ENCODE measurements around the gene KIRREL3. TPM values are rescaled to one million over a fixed set of nuclear protein-coding genes. Genes with fewer than 3 reads are reported as not detected.

Gene KIRREL3
- total RNA-seq, 3 donors from 2014 or later = 0.32 to 0.33 TPM; not detected in 1

- TF ChIP-seq POLR2A (IDR thresholded peaks at IDR 0.05) = no peak
- TF ChIP-seq POLR2AphosphoS5 (IDR thresholded peaks at IDR 0.05) = peak in 1 of 3 donors; percentile 37
- Histone ChIP-seq H3K27ac (peak overlapping the region; percentile 59 to 66), H3K4me3 (peak overlapping the region; percentile 25 to 53 (median 28)), H3K4me1 (no peaks in the 10 kb centered on the region), H3K9me3 (no peaks in the 10 kb centered on the region), H3K36me3 (no peaks in the 10 kb centered on the region), H3K27me3 (no peaks in the 10 kb centered on the region)
- peak in 1 of 2 donors; percentile 39 for DNase-seq (ENCODE audit: low spot score in 2 of 2)
- intact Hi-C loops (cut with DNase I; ENCODE audit: low total_unique reads) = no loop called here
Observed at GRCh38 chr11:126585774-126586491, 414.6 kb downstream of the KIRREL3 start.

- Histone ChIP-seq H3K27me3 (no peaks in the 10 kb centered on the region), H3K9me3 (no peaks in the 10 kb centered on the region), H3K27ac (peak overlapping the region; percentile 59 to 66), H3K36me3 (no peaks in the 10 kb centered on the region), H3K4me1 (no peaks in the 10 kb centered on the region), H3K4me3 (peak overlapping the region; percentile 25 to 53 (median 28))
- intact Hi-C loops (cut with DNase I; ENCODE audit: low total_unique reads) = no loop called here
- DNase-seq (ENCODE audit: low spot score in 2 of 2) = no peak
- TF ChIP-seq CTCF (IDR thresholded peaks at IDR 0.05) (no peak), POLR2AphosphoS5 (IDR thresholded peaks at IDR 0.05) (no peak), POLR2A (IDR thresholded peaks at IDR 0.05) (no peak)
Observed at GRCh38 chr11:126585388-126585773, 415.2 kb downstream of the KIRREL3 start.

GRCh38 chr11:126583594-126584427, 416.8 kb downstream of the KIRREL3 start:
- intact Hi-C loops (cut with DNase I; ENCODE audit: low total_unique reads) = no loop called here
- TF ChIP-seq POLR2A (IDR thresholded peaks at IDR 0.05) (no peak), POLR2AphosphoS5 (IDR thresholded peaks at IDR 0.05) (no peak), CTCF (IDR thresholded peaks at IDR 0.05) (no peak)
- Histone ChIP-seq H3K4me3 (no peak overlapping the region), H3K9me3 (no peaks in the 10 kb centered on the region), H3K27me3 (no peaks in the 10 kb centered on the region), H3K27ac (no peak overlapping the region), H3K36me3 (no peaks in the 10 kb centered on the region), H3K4me1 (no peaks in the 10 kb centered on the region)
- no peak for DNase-seq (ENCODE audit: low spot score in 2 of 2)

- Histone ChIP-seq H3K4me1 (no peaks in the 10 kb centered on the region), H3K9me3 (no peaks in the 10 kb centered on the region), H3K27ac (no peak overlapping the region), H3K27me3 (no peaks in the 10 kb centered on the region), H3K36me3 (no peaks in the 10 kb centered on the region), H3K4me3 (no peak overlapping the region)
- no peak for DNase-seq (ENCODE audit: low spot score in 2 of 2)
- TF ChIP-seq POLR2A (IDR thresholded peaks at IDR 0.05) = no peak
- TF ChIP-seq POLR2AphosphoS5 (IDR thresholded peaks at IDR 0.05) = no peak
- TF ChIP-seq CTCF (IDR thresholded peaks at IDR 0.05) = no peak
- intact Hi-C loops (cut with DNase I; ENCODE audit: low total_unique reads) = no loop called here
Observed at GRCh38 chr11:126583101-126583500, 417.5 kb downstream of the KIRREL3 start.

- H3K9me3 ChIP-seq = no peaks in the 10 kb centered on the region
- H3K4me3 ChIP-seq = no peak overlapping the region
- DNase-seq (ENCODE audit: low spot score in 2 of 2) = no peak
- intact Hi-C loops (cut with DNase I; ENCODE audit: low total_unique reads) = no loop called here
- no peak overlapping the region for H3K27ac ChIP-seq
- H3K4me1 ChIP-seq = no peaks in the 10 kb centered on the region
- no peaks in the 10 kb centered on the region for H3K36me3 ChIP-seq
- H3K27me3 ChIP-seq = no peaks in the 10 kb centered on the region
- TF ChIP-seq POLR2A (IDR thresholded peaks at IDR 0.05) (no peak), CTCF (IDR thresholded peaks at IDR 0.05) (no peak), POLR2AphosphoS5 (IDR thresholded peaks at IDR 0.05) (no peak)
Observed at GRCh38 chr11:126581871-126582648, 418.5 kb downstream of the KIRREL3 start.
